Adipocyte (in vitro differentiated cells): ENCODE results near the gene PLEKHA5.
"Not testable (repeated sequence)": the region's sequence is repeated elsewhere in the genome, so short reads cannot be mapped to it uniquely, and the experiment has no call there.

Experiments used
- DNase-seq: peaks from one replicate; pipeline ENCODE4 v3.0.0-alpha.2; 2015; ENCODE audit warnings: low read depth
- H3K27me3 ChIP-seq: replicated peaks from 2 replicates; pipeline ENCODE4 v1.7.0; 2013; ENCODE audit warnings: mild to moderate bottlenecking, low read length, moderate library complexity; ENCODE audit not compliant: control insufficient read depth, insufficient read depth
- H3K36me3 ChIP-seq: 2 replicates; pipeline ENCODE4 v1.7.0; 2013; ENCODE audit warnings: low read length, mild to moderate bottlenecking, moderate library complexity; ENCODE audit not compliant: control insufficient read depth, insufficient read depth, severe bottlenecking
- H3K4me1 ChIP-seq: 2 replicates; pipeline ENCODE4 v1.7.0; 2013; ENCODE audit warnings: mild to moderate bottlenecking, low read length, moderate library complexity; ENCODE audit not compliant: control insufficient read depth, insufficient read depth
- H3K4me3 ChIP-seq: 2 replicates; pipeline ENCODE4 v1.7.0; 2013; ENCODE audit warnings: mild to moderate bottlenecking, low read length, moderate library complexity
- H3K9ac ChIP-seq: 2 replicates; pipeline ENCODE4 v1.7.0; 2013; ENCODE audit warnings: mild to moderate bottlenecking, low read length, moderate library complexity
- H3K9me3 ChIP-seq: 2 replicates; pipeline ENCODE4 v1.7.0; 2013; ENCODE audit warnings: mild to moderate bottlenecking, low read length, moderate library complexity; ENCODE audit not compliant: control insufficient read depth

Gene PLEKHA5

GRCh38 chr12:19129486-19130223, at the start of gene PLEKHA5:
Gene PLEKHA5, plus strand, starts transcription at chr12:19129733. Its CDS starts 67 bp downstream, at chr12:19129800.
- H3K9me3 ChIP-seq: peaks cover 16% of the 10 kb centered on the region
- peaks cover 11% of the 10 kb centered on the region for H3K4me1 ChIP-seq
- peak within 1 kb of the TSS; percentile 99 for H3K4me3 ChIP-seq

GRCh38 chr12:19080918-19081317, 48.6 kb upstream of the PLEKHA5 start:
- no peak for DNase-seq
- no peak overlapping the region for H3K9ac ChIP-seq
- no peak overlapping the region for H3K4me3 ChIP-seq
- no peaks in the 10 kb centered on the region for H3K4me1 ChIP-seq
- H3K36me3 ChIP-seq: no peaks in the 10 kb centered on the region
- no peaks in the 10 kb centered on the region for H3K27me3 ChIP-seq
- H3K9me3 ChIP-seq: no peaks in the 10 kb centered on the region

More at GRCh38 chr12:19129486-19130223, at the start of gene PLEKHA5:
- H3K36me3 ChIP-seq: no peaks in the 10 kb centered on the region
- DNase-seq: peak; percentile 88
- H3K9ac ChIP-seq: peak within 1 kb of the TSS; percentile 89
- H3K27me3 ChIP-seq: no peaks in the 10 kb centered on the region

GRCh38 chr12:19082365-19082911, 47.1 kb upstream of the PLEKHA5 start:
- DNase-seq: no peak

GRCh38 chr12:19084547-19084946, 45.0 kb upstream of the PLEKHA5 start:
- Histone ChIP-seq H3K9ac (no peak overlapping the region), H3K9me3 (no peaks in the 10 kb centered on the region), H3K4me3 (no peak overlapping the region), H3K4me1 (no peaks in the 10 kb centered on the region), H3K27me3 (no peaks in the 10 kb centered on the region), H3K36me3 (no peaks in the 10 kb centered on the region)
- DNase-seq: no peak

More at GRCh38 chr12:19082365-19082911, 47.1 kb upstream of the PLEKHA5 start:
- Histone ChIP-seq H3K4me1 (no peaks in the 10 kb centered on the region), H3K9me3 (no peaks in the 10 kb centered on the region), H3K27me3 (no peaks in the 10 kb centered on the region), H3K36me3 (no peaks in the 10 kb centered on the region), H3K9ac (no peak overlapping the region), H3K4me3 (no peak overlapping the region)

GRCh38 chr12:19085090-19085489, 44.4 kb upstream of the PLEKHA5 start:
- Histone ChIP-seq H3K4me3 (no peak overlapping the region), H3K27me3 (no peaks in the 10 kb centered on the region), H3K9me3 (no peaks in the 10 kb centered on the region), H3K36me3 (no peaks in the 10 kb centered on the region), H3K9ac (no peak overlapping the region), H3K4me1 (no peaks in the 10 kb centered on the region)
- DNase-seq: no peak

- H3K27me3 ChIP-seq: no peaks in the 10 kb centered on the region
- no peak overlapping the region for H3K4me3 ChIP-seq
- H3K9me3 ChIP-seq: no peaks in the 10 kb centered on the region
- no peak for DNase-seq
- no peaks in the 10 kb centered on the region for H3K36me3 ChIP-seq
- H3K4me1 ChIP-seq: no peaks in the 10 kb centered on the region
- H3K9ac ChIP-seq: no peak overlapping the region
Measured at GRCh38 chr12:19088606-19089005, 40.9 kb upstream of the PLEKHA5 start.

- H3K4me3 ChIP-seq, H3K9ac ChIP-seq, H3K27me3 ChIP-seq, DNase-seq, H3K36me3 ChIP-seq, H3K9me3 ChIP-seq, H3K4me1 ChIP-seq: not testable (repeated sequence)
Measured at GRCh38 chr12:19092482-19092881, 37.1 kb upstream of the PLEKHA5 start.

GRCh38 chr12:19093218-19093617, 36.3 kb upstream of the PLEKHA5 start:
- H3K4me3 ChIP-seq: no peak overlapping the region
- no peak overlapping the region for H3K9ac ChIP-seq
- peaks cover 5% of the 10 kb centered on the region for H3K9me3 ChIP-seq
- H3K4me1 ChIP-seq: peaks cover 9% of the 10 kb centered on the region
- H3K27me3 ChIP-seq: no peaks in the 10 kb centered on the region
- no peaks in the 10 kb centered on the region for H3K36me3 ChIP-seq
- no peak for DNase-seq

GRCh38 chr12:19095331-19095730, 34.2 kb upstream of the PLEKHA5 start:
- no peaks in the 10 kb centered on the region for H3K27me3 ChIP-seq
- no peak for DNase-seq
- H3K9me3 ChIP-seq: peaks cover 5% of the 10 kb centered on the region
- peaks cover 9% of the 10 kb centered on the region for H3K4me1 ChIP-seq
- H3K36me3 ChIP-seq: no peaks in the 10 kb centered on the region
- H3K4me3 ChIP-seq: no peak overlapping the region
- H3K9ac ChIP-seq: no peak overlapping the region

- Histone ChIP-seq H3K4me1 (peaks cover 9% of the 10 kb centered on the region), H3K36me3 (no peaks in the 10 kb centered on the region), H3K9ac (no peak overlapping the region), H3K9me3 (peaks cover 5% of the 10 kb centered on the region), H3K4me3 (no peak overlapping the region), H3K27me3 (no peaks in the 10 kb centered on the region)
- peak; percentile 30 for DNase-seq
Measured at GRCh38 chr12:19095756-19096480, 33.6 kb upstream of the PLEKHA5 start.

- no peaks in the 10 kb centered on the region for H3K9me3 ChIP-seq
- H3K4me3 ChIP-seq: no peak overlapping the region
- H3K4me1 ChIP-seq: peaks cover 2% of the 10 kb centered on the region
- H3K9ac ChIP-seq: no peak overlapping the region
- H3K27me3 ChIP-seq: no peaks in the 10 kb centered on the region
- no peaks in the 10 kb centered on the region for H3K36me3 ChIP-seq
- no peak for DNase-seq
Measured at GRCh38 chr12:19105463-19105862, 24.1 kb upstream of the PLEKHA5 start.
